NT2/D1 (cell line): Measurements from ENCODE around the gene AHNAK.

ENCODE experiments used
- DNase-seq: peaks from one replicate; pipeline ENCODE4 v3.0.0-alpha.2; 2011; ENCODE audit warnings: low read depth, low spot score
- H3K27me3 ChIP-seq: 2 replicates; pipeline ENCODE4 v1.6.0; 2011; ENCODE audit warnings: mild to moderate bottlenecking; ENCODE audit not compliant: insufficient read length, insufficient read depth
- H3K36me3 ChIP-seq: 2 replicates; pipeline ENCODE4 v1.6.1; 2011; ENCODE audit warnings: mild to moderate bottlenecking, low read length, mixed read lengths; ENCODE audit not compliant: insufficient read depth, insufficient read length
- H3K4me1 ChIP-seq: 2 replicates; pipeline ENCODE4 v1.5.1; 2011; ENCODE audit not compliant: insufficient read depth, insufficient read length
- H3K4me3 ChIP-seq: 2 replicates; pipeline ENCODE4 v1.5.1; 2011; ENCODE audit warnings: low read depth; ENCODE audit not compliant: insufficient read length
- H3K9ac ChIP-seq: 2 replicates; pipeline ENCODE4 v1.6.0; 2011; ENCODE audit warnings: low read depth; ENCODE audit not compliant: insufficient read length
- H3K9me3 ChIP-seq: 2 replicates; pipeline ENCODE4 v1.5.1; 2011; ENCODE audit warnings: mild to moderate bottlenecking, low read length; ENCODE audit not compliant: insufficient read depth
- SUZ12 ChIP-seq: IDR thresholded peaks from 2 replicates; pipeline ENCODE4 v1.6.1; 2011; ENCODE audit not compliant: insufficient read length, insufficient read depth; ENCODE audit errors: extremely low read depth
- YY1 ChIP-seq: IDR thresholded peaks from 2 replicates; pipeline ENCODE4 v1.6.1; 2011; ENCODE audit not compliant: insufficient read length, insufficient read depth
- ZNF274 ChIP-seq: IDR thresholded peaks from 2 replicates; pipeline ENCODE4 v1.6.1; 2011; ENCODE audit warnings: mild to moderate bottlenecking, low read depth, low read length

Gene AHNAK

GRCh38 chr11:62418733-62419132 is 127.9 kb downstream of the AHNAK start, which contains the start of gene SCGB1A1:
Gene SCGB1A1, plus strand, starts transcription at chr11:62419033. Its CDS starts 63 bp downstream, at chr11:62419096.
- DNase-seq = no peak
- Histone ChIP-seq H3K4me3 (no peak within 1 kb of the TSS), H3K9ac (no peak within 1 kb of the TSS)

GRCh38 chr11:62418136-62418535 is 128.5 kb downstream of the AHNAK start:
- H3K4me3 ChIP-seq = no peak overlapping the region
- H3K9me3 ChIP-seq = no peaks in the 10 kb centered on the region
- TF ChIP-seq ZNF274 (no peak), YY1 (no peak), SUZ12 (no peak)
- H3K4me1 ChIP-seq = peaks cover 12% of the 10 kb centered on the region
- H3K9ac ChIP-seq = no peak overlapping the region
- DNase-seq = no peak
- no peaks in the 10 kb centered on the region for H3K36me3 ChIP-seq
- no peaks in the 10 kb centered on the region for H3K27me3 ChIP-seq

More at GRCh38 chr11:62418733-62419132, 127.9 kb downstream of the AHNAK start, which contains the start of gene SCGB1A1:
- H3K27me3 ChIP-seq = no peaks in the 10 kb centered on the region
- peaks cover 8% of the 10 kb centered on the region for H3K4me1 ChIP-seq
- TF ChIP-seq YY1 (no peak), SUZ12 (no peak), ZNF274 (no peak)
- no peaks in the 10 kb centered on the region for H3K36me3 ChIP-seq
- no peaks in the 10 kb centered on the region for H3K9me3 ChIP-seq

DNA sequence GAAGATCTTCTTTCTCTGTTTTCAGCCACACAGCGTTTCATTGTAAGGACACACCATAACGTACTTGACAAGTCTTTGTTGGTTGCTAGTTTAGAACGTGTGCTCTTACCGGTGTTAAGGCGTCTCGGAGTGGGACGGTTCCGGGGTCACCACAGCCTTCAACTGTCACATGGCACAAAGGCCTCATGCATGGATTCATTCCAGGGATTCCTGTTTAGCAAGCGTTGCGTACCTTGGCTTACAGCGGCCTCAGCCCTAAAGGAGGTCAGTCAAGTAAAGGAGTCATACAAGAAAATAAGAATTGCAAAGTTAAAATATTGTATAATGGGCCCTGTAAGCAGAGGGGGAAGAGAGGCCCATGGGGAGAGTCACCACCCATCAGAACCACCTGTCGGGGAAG is 130.0 kb downstream of the AHNAK start:
- no peaks in the 10 kb centered on the region for H3K27me3 ChIP-seq

GRCh38 chr11:62413060-62413696 is 133.4 kb downstream of the AHNAK start:
- Histone ChIP-seq H3K36me3 (no peaks in the 10 kb centered on the region), H3K4me1 (peaks cover 11% of the 10 kb centered on the region), H3K9me3 (no peaks in the 10 kb centered on the region), H3K27me3 (no peaks in the 10 kb centered on the region), H3K9ac (no peak overlapping the region), H3K4me3 (no peak overlapping the region)
- no peak for DNase-seq
- TF ChIP-seq ZNF274 = no peak

More for the DNA sequence above, 130.0 kb downstream of the AHNAK start:
- no peaks in the 10 kb centered on the region for H3K9me3 ChIP-seq
- no peak overlapping the region for H3K4me3 ChIP-seq
- no peak for TF ChIP-seq YY1
- TF ChIP-seq ZNF274 = no peak
- no peak for TF ChIP-seq SUZ12
- DNase-seq = no peak
- H3K4me1 ChIP-seq = peaks cover 9% of the 10 kb centered on the region
- no peak overlapping the region for H3K9ac ChIP-seq
- H3K36me3 ChIP-seq = no peaks in the 10 kb centered on the region

- H3K9me3 ChIP-seq = no peaks in the 10 kb centered on the region
- H3K36me3 ChIP-seq = no peaks in the 10 kb centered on the region
- no peaks in the 10 kb centered on the region for H3K27me3 ChIP-seq
- H3K9ac ChIP-seq = no peak overlapping the region
- no peak overlapping the region for H3K4me3 ChIP-seq
- TF ChIP-seq YY1 = no peak
- no peak for TF ChIP-seq ZNF274
- TF ChIP-seq SUZ12 = no peak
- no peak for DNase-seq
- peaks cover 13% of the 10 kb centered on the region for H3K4me1 ChIP-seq
Observed at GRCh38 chr11:62411524-62411923, 135.1 kb downstream of the AHNAK start.

DNA sequence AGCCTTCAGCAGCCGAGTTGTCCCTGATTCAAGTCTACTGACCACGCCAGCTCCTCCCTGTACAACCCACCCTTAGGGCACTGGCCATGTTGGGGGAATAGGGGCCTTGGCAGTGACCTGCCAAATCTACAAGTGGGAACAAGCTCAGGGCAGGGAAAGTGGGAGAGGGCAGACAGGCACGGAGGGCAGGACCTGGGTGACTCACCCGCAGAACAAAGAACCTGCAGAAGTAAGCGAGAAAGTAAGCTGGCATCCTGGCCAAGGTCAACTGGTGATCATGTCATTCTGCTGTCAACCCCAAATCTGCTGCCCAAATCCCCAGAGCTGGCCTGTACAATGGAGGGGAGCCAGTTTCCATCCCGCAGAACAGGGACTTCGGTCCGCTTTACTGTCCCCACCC is 135.6 kb downstream of the AHNAK start:
- no peaks in the 10 kb centered on the region for H3K36me3 ChIP-seq
- no peak overlapping the region for H3K4me3 ChIP-seq
- TF ChIP-seq YY1 (no peak), SUZ12 (no peak), ZNF274 (no peak)
- H3K9ac ChIP-seq = peak overlapping the region; percentile 57
- no peaks in the 10 kb centered on the region for H3K9me3 ChIP-seq
- H3K27me3 ChIP-seq = no peaks in the 10 kb centered on the region
- DNase-seq = no peak
- peaks cover 13% of the 10 kb centered on the region for H3K4me1 ChIP-seq

GRCh38 chr11:62409831-62410230 is 136.8 kb downstream of the AHNAK start:
- Histone ChIP-seq H3K36me3 (no peaks in the 10 kb centered on the region), H3K27me3 (no peaks in the 10 kb centered on the region), H3K9ac (no peak overlapping the region), H3K4me3 (no peak overlapping the region), H3K9me3 (no peaks in the 10 kb centered on the region), H3K4me1 (peaks cover 13% of the 10 kb centered on the region)
- TF ChIP-seq YY1 (no peak), SUZ12 (no peak), ZNF274 (no peak)
- no peak for DNase-seq
